ENCODE measurements around the gene CFAP61.

The CFAP61 gene

DNA sequence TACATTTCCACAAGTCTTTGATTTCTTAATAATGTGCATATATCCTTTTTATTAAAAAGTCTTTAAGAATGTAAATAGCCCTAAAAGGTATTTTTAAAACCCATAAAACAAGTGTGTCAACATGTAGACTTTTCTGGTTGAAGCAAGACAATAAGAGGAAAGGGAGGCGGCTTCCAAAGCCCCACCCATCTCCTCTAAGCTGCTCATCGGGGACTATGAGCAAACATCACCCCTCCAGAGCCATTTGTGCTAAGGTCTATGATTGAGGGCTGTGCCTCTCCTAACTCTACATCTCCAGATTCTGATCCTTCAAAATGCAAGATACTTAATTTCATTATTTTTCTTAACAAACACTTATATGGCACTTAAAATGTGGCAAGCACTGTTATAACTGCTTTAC lies 37.7 kb upstream of the CFAP61 start:
- H3K27ac ChIP-seq (ENCODE audit: extremely low read depth, low read depth, low read length): no peak overlapping the region
- H3K36me3 ChIP-seq (ENCODE audit: control insufficient read depth in 2 of 2, insufficient read depth in 1 of 2, low read length in 2 of 2): peaks cover 3 to 14% of the 10 kb centered on the region in 2 experiments; a peak in 2 of 3 replicates
- no peaks in the 10 kb centered on the region for H3K9me3 ChIP-seq (ENCODE audit: control insufficient read depth, insufficient read depth, low read depth, low read length)
- ChIA-PET POLR2A (no interaction called here), CTCF (interaction anchor here (0.7 to 2.3 kb wide), 3 partner anchors 20 to 418 kb away, joined by 3 to 11 read pairs (median 3); no protein-coding TSS in a partner anchor)
- no peak overlapping the region for H3K4me3 ChIP-seq (ENCODE audit: low read depth, low read length)
- peaks cover 7% of the 10 kb centered on the region; the same call in 1 of the 2 replicates for H3K4me1 ChIP-seq (ENCODE audit: control insufficient read depth, insufficient read depth, low read length)
- TF ChIP-seq ZSCAN23 (tag by site-specific recombination; IDR thresholded peaks at IDR 0.05) (no peak), KLF8 (tag by site-specific recombination; IDR thresholded peaks at IDR 0.05) (no peak), ZNF394 (tag by site-specific recombination; IDR thresholded peaks at IDR 0.05; ENCODE audit: borderline replicate concordance) (no peak), ZNF660 (tag by site-specific recombination; IDR thresholded peaks at IDR 0.05) (no peak), ZNF776 (tag by site-specific recombination; IDR thresholded peaks at IDR 0.05; ENCODE audit: borderline replicate concordance) (no peak), ZNF701 (tag by site-specific recombination; IDR thresholded peaks at IDR 0.05) (no peak), SP3 (tag by site-specific recombination; IDR thresholded peaks at IDR 0.05) (0 out of 2 replicates have a peak, but pooled peaks have one; percentile 20), ZBTB21 (tag by site-specific recombination; IDR thresholded peaks at IDR 0.05) (no peak), ZFP41 (tag by site-specific recombination; IDR thresholded peaks at IDR 0.05; ENCODE audit: borderline replicate concordance) (no peak), ZNF473 (tag by site-specific recombination; IDR thresholded peaks at IDR 0.05) (no peak), PRDM10 (tag by site-specific recombination; IDR thresholded peaks at IDR 0.05) (0 out of 2 replicates have a peak, but pooled peaks have one; percentile 24), ZNF354C (tag by site-specific recombination; IDR thresholded peaks at IDR 0.05; ENCODE audit: borderline replicate concordance, low read depth) (no peak), SETDB1 (IDR thresholded peaks at IDR 0.05; ENCODE audit: insufficient read length, low read length) (no peak), PRDM6 (tag by site-specific recombination; IDR thresholded peaks at IDR 0.05) (peak; percentile 43; the same call in 1 of the 2 replicates)
- TF ChIP-seq, protein P1, sequence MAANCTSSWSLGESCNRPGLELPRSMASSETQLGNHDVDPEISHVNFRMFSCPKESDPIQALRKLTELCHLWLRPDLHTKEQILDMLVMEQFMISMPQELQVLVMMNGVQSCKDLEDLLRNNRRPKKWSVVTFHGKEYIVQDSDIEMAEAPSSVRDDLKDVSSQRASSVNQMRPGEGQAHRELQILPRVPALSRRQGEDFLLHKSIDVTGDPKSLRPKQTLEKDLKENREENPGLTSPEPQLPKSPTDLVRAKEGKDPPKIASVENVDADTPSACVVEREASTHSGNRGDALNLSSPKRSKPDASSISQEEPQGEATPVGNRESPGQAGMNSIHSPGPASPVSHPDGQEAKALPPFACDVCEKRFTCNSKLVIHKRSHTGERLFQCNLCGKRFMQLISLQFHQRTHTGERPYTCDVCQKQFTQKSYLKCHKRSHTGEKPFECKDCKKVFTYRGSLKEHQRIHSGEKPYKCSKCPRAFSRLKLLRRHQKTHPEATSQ (tag by site-specific recombination; IDR thresholded peaks at IDR 0.05): no peak
- TF ChIP-seq, protein P2, sequence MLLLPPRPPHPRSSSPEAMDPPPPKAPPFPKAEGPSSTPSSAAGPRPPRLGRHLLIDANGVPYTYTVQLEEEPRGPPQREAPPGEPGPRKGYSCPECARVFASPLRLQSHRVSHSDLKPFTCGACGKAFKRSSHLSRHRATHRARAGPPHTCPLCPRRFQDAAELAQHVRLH (tag by site-specific recombination; IDR thresholded peaks at IDR 0.05): no peak
